ENCODE measurements around the gene GAS2L2.

- TF ChIP-seq EZH2 (IDR thresholded peaks at IDR 0.05; ENCODE audit: borderline replicate concordance) (no peak), CTCF (IDR thresholded peaks at IDR 0.05; ENCODE audit: poor library complexity) (no peak)
These were observed 47.8 kb downstream of the GAS2L2 start for GRCh38 chr17:35705230-35705629.

Measured in hepatocyte (in vitro differentiated cells).